ENCODE results near the gene KIAA0408.

- no peak for TF ChIP-seq EZH2 (IDR thresholded peaks at IDR 0.05; ENCODE audit: insufficient read depth, poor library complexity, severe bottlenecking)
- TF ChIP-seq EZH2phosphoT487 (IDR thresholded peaks at IDR 0.05; ENCODE audit: insufficient read depth, low read depth) = no peak
Measured at GRCh38 chr6:127441881-127442280, 17.3 kb downstream of the KIAA0408 start.
